ENCODE data around the gene PDZRN3.

- no peak for TF ChIP-seq CTCF (IDR thresholded peaks at IDR 0.05)
- no peak for TF ChIP-seq POLR2A (IDR thresholded peaks at IDR 0.05)
- no peak for TF ChIP-seq POLR2AphosphoS5 (IDR thresholded peaks at IDR 0.05)
Measured at GRCh38 chr3:73609315-73609641, 15.5 kb downstream of the PDZRN3 start.
